HG03378 (cell line): Measurements from ENCODE around the gene EPHA7.
A peak's percentile ranks its signal among the peaks of the same experiment; 100 is the strongest.

Experiments used
- ATAC-seq: cut with Tn5 transposase; IDR thresholded peaks from one replicate; pipeline ENCODE4 v1.9.1; 2021; ENCODE audit warnings: mild to moderate bottlenecking, moderate library complexity; ENCODE audit not compliant: unreplicated experiment

The EPHA7 gene

DNA sequence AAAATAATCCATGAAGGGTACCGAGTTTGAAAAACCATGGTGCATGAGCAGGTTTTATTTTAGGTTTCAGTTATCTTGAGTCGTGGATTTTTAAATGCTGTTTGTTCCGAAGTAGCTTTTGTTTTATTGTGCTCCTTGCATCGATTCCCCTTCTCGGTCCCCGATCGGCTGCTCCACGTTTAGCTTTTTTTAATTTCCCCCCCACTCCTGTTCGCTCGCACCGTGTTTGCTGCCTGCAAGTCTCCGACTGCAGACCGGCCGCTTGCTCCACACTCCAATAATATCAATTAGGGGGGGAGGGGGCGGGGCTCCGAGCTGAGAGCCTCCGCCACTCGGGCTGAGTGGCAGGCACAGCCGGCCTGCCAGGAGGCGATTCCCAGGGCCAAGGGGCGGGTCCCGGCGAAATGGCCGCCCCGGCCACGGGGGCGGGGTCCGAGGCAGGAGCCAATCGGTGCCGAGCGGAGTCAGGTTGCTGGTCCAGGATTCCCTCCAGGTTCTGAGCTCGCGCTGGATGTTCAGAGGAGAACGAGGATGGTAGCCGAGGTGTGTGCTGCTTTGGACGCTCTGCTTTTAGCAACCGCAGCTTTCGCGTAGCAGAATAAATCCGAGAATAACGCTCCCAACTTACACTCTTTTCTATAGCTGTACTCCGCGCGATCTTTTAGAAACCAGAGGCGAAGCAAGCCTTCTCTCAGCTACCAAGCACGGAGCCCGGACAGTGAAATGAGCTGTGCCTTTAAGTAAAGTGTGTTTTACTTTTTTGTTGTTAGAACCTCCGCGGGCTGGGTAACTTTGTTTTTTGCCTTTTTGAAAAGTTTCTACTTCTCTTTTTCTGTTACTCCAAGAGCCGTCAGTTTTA is at the start of gene EPHA7:
Gene EPHA7 (minus strand): TSS at position 256 of the 859 bp plus-strand sequence. CDS start 218 bp downstream, at position 38.
- ATAC-seq = peak; percentile 72

- no peak for ATAC-seq
Observed at GRCh38 chr6:93468291-93468690, 48.9 kb upstream of the EPHA7 start.

- no peak for ATAC-seq
Observed at GRCh38 chr6:93454533-93454932, 35.2 kb upstream of the EPHA7 start.

DNA sequence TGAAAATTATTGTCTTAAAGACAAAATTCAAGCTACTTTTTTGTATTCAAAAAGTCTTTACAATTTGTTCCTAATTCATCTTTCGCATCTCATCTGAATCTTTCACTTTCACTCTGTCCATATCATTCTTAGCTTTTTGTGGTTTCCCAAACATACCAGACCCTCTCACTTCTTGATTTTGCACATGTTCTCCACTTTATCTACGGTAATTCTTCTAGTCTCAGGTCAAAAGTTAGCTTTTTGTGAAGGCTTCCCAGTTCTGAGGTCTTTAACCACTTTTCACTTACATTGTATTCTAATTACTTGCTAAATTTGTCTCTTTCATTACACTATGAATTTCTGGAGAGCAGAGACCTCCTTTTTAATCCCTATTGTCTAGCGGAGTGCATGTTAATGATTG is 34.6 kb upstream of the EPHA7 start:
- peak; percentile 80 for ATAC-seq

DNA sequence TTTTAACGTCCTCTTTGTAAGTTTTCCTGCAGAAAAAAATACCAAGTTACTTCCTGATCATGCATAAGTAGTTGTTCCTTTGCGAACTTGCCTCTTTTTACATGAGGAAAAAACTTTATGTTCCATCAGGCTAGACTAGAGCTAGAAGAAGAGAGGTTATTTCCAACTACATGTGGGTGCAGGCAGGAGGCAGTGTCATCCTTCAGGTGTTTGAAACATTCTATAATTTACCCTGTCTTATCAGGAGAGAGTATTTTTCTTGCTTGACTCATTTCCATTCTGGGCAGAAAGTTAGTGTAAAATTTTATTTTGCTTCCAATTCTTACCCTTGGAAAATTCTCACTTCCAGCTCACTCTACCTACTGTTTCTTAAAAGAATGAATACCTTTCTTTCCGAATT is 28.5 kb upstream of the EPHA7 start:
- ATAC-seq = no peak

- ATAC-seq = no peak
Observed at GRCh38 chr6:93437491-93437890, 18.1 kb upstream of the EPHA7 start.

GRCh38 chr6:93433592-93433991 is 14.2 kb upstream of the EPHA7 start:
- ATAC-seq = no peak

DNA sequence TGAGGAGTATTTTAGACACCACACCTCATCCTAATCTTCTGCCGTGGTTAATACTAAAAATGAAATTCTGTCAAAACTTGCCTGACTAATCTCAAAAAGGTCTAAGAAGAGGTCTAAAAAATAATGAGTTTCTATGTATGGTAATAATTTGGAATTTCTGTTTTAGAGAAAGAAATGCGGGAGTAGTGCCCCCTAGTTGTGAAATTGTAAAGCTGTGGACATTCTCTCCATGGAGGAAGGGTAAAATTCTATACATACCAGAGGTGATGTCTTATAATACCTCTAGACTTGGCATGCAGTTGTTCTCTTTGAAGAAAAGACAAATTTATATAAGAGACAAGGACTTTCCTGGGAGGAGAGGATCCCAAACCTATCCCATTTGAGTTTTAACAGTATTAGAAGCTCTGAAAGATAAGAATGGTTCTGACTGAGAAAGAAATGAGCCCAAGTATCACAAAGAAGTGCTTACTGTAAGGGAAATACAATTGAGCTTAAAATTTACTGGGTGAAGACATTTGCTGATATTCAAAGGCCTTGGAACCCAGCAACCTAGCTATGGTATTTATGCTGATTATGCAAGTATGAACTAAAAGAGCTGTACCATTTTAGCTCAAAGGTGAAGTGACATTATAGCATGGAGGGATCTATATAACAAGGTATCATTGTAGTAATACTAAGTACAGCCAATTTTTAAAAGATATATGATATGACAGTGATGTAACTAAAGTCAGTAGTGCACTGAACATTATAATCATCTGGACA is 5.1 kb upstream of the EPHA7 start:
- no peak for ATAC-seq

GRCh38 chr6:93423542-93423941 is 4.2 kb upstream of the EPHA7 start:
- ATAC-seq = peak; percentile 53

DNA sequence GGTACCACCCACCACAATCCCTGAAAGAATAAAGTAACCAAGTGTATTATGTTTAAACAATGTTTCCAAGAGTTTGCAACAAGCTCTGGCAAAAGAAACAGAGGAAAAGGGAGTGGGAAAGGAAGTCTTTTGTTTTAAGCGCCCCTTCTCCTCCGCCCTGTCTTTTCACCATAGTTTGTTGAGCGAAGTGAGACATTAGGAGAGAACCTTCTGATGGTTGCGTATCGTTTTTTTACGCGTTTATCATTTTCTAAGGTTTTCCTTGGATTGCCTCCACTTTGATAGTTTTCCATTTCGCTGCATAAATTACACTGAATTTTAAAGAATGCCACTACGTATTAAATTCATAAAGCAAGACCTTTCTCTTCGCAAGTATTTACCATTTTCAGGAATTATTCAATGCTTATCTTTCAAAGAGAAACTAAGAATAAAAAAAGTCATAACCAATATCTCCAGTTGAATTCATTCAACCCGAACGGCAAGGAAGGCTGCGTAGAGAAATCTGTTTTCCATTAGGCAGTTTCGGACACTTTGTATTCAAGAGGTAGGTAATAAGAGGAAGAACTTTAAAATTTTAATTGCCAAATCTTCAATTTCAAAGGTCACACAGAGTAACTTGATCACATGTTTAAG is 920 bp upstream of the EPHA7 start:
- ATAC-seq = no peak

GRCh38 chr6:93418408-93419303 is 703 bp downstream of the EPHA7 start:
- ATAC-seq = no peak

DNA sequence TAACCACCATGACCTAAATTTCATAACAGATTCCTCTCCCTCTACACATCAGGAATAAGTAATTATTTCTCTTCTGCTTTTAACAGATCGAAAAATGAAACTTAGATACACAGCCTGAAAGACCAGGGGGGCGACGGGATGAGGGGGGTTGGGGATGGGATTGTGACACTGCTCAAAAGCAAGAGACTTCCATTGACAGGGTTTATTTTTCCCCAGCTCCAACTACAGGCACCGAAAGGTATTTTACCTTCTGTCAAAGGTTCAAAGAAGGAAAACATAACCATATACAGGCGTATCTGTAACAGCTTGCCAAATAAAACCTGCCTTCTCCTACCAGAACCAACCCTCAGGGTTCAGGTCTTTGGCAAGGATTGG is 1.3 kb downstream of the EPHA7 start:
- no peak for ATAC-seq

- ATAC-seq = no peak
Observed at GRCh38 chr6:93417421-93418013, 1.8 kb downstream of the EPHA7 start.

GRCh38 chr6:93416571-93417420 is 2.6 kb downstream of the EPHA7 start:
- ATAC-seq = no peak

GRCh38 chr6:93413190-93413589 is 6.2 kb downstream of the EPHA7 start:
- no peak for ATAC-seq

DNA sequence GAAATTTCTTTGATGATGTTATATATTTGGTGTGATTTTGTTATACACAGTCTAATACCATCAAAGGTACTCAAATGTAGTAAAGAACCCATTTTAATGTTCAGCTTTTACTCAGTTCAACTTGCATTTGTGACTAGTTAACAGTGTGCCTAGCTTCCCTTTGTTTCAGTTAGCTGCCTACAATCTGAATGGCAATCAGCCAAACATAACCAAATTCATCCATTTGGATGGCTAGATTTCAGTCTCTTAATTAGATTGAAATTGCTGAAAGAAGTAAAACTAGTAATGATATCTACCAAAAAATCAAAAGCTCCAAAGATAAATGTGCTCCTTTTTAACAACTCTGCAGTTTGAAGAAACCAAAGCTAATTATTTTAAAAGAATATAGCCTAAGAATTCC is 6.9 kb downstream of the EPHA7 start:
- no peak for ATAC-seq

- ATAC-seq = no peak
Observed at GRCh38 chr6:93407186-93407585, 12.2 kb downstream of the EPHA7 start.

- ATAC-seq = no peak
Observed at GRCh38 chr6:93403390-93403789, 16.0 kb downstream of the EPHA7 start.

DNA sequence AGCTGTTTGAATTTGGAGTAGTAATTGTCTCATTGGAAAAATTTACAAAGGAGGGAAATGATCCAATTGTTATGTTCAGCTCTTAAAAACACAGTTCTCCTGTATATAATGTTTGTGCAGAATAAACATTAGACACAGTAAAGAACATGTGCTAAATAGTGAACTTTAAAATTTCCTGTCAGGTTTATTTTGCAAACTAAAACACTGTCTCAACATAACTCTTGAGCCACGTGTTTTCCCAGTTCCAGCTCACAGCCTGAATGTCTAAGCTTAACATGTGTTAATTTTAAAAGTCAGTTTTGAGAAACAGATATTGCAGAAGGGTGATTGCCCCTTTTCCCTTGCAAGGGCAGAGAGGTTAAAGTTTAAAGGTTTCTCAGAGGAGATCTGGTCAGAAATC is 20.6 kb downstream of the EPHA7 start:
- ATAC-seq = no peak
